CD4-positive, CD25-positive, alpha-beta regulatory T cell (primary cell): Measurements from ENCODE around the gene B9D2. TPM values are rescaled to one million over a fixed set of nuclear protein-coding genes. Genes with fewer than 3 reads are reported as not detected.
A peak's percentile ranks its signal among the peaks of the same experiment; 100 is the strongest.

ENCODE experiments used
- ATAC-seq, 2 donors: fragments of 150-1000 bp; cut with Tn5 transposase; one replicate each; pipeline ENCODE4 v1.10.0; 2021; ENCODE audit warnings: low read depth in 2 of 2, moderate number of reproducible peaks in 2 of 2, moderate library complexity in 1 of 2
- DNase-seq, 3 donors: peaks; one replicate each; pipeline versions ENCODE4 v3.0.0 to v3.0.0-alpha.2; 2012 to 2022; ENCODE audit warnings: mixed read lengths in 1 of 3
- H3K27ac ChIP-seq: one replicate; pipeline ENCODE4 v1.7.0; 2013; ENCODE audit warnings: mild to moderate bottlenecking, low read length; ENCODE audit not compliant: insufficient read depth, poor library complexity, severe bottlenecking
- H3K27me3 ChIP-seq: one replicate; pipeline ENCODE4 v1.7.0; 2013; ENCODE audit warnings: low read length; ENCODE audit not compliant: control insufficient read depth, insufficient read depth
- H3K36me3 ChIP-seq: one replicate; pipeline ENCODE4 v1.7.0; 2013; ENCODE audit warnings: mild to moderate bottlenecking, low read length, moderate library complexity; ENCODE audit not compliant: control insufficient read depth, insufficient read depth
- H3K4me1 ChIP-seq: 2 replicates; pipeline ENCODE4 v1.7.0; 2013; ENCODE audit warnings: mild to moderate bottlenecking, low read length; ENCODE audit not compliant: insufficient read depth, control insufficient read depth, poor library complexity, severe bottlenecking
- H3K4me3 ChIP-seq: one replicate; pipeline ENCODE4 v1.7.0; 2013; ENCODE audit warnings: low read depth, mild to moderate bottlenecking, low read length, moderate library complexity
- H3K9me3 ChIP-seq, 2 experiments: 1 replicate in 1 of 2; 2 replicates in 1 of 2; pipeline ENCODE4 v1.7.0; 2013; ENCODE audit warnings: low read length in 2 of 2, mild to moderate bottlenecking in 1 of 2, moderate library complexity in 1 of 2; ENCODE audit not compliant: control insufficient read depth in 2 of 2
- H3K27ac Mint-ChIP-seq, 3 donors: one replicate each; pipeline ENCODE4 v1.8.0; 2020 to 2022; ENCODE audit warnings: mild to moderate bottlenecking in 3 of 3, mixed read lengths in 3 of 3, moderate library complexity in 2 of 3
- H3K27me3 Mint-ChIP-seq: one replicate; pipeline ENCODE4 v1.8.0; 2022; ENCODE audit warnings: mild to moderate bottlenecking, mixed read lengths
- H3K36me3 Mint-ChIP-seq: one replicate; pipeline ENCODE4 v1.8.0; 2020; ENCODE audit warnings: mixed read lengths
- H3K4me1 Mint-ChIP-seq, 4 donors: one replicate each; pipeline ENCODE4 v1.8.0; 2020 to 2022; ENCODE audit warnings: mixed read lengths in 4 of 4, mild to moderate bottlenecking in 1 of 4
- H3K4me3 Mint-ChIP-seq, 4 donors: one replicate each; pipeline ENCODE4 v1.8.0; 2020 to 2022; ENCODE audit warnings: mild to moderate bottlenecking in 4 of 4, mixed read lengths in 4 of 4, moderate library complexity in 3 of 4
- H3K9me3 Mint-ChIP-seq, 7 donors: one replicate each; pipeline ENCODE4 v1.8.0; 2020 to 2022; ENCODE audit warnings: mixed read lengths in 7 of 7, mild to moderate bottlenecking in 3 of 7, moderate library complexity in 2 of 7
- polyA plus RNA-seq, 4 donors: library from polyadenylated mRNA; unstranded; fragments of 300-500 nt; fragmentation: Illumina TruSeq; gene quantifications; one replicate each; pipeline ENCODE4 v1.2.3, GENCODE V29; 2021
- total RNA-seq: library from RNA; stranded (reverse); gene quantifications from one replicate; pipeline ENCODE4 v1.2.3, GENCODE V29; 2022

The B9D2 gene
- total and polyA plus RNA-seq, 5 donors from 2014 or later, result 22.3 to 28.4 (median 24.2) TPM

- peak overlapping the region in 3 of 4 donors; percentile 12 to 84 (median 66) for H3K4me3 Mint-ChIP-seq
These were observed 32.8 kb downstream of the B9D2 start for GRCh38 chr19:41330946-41331678.

GRCh38 chr19:41330481-41330880, 33.5 kb downstream of the B9D2 start:
- peaks cover 19 to 63% (median 39%) of the 10 kb centered on the region in 4 donors for H3K4me1 Mint-ChIP-seq
- ATAC-seq, result no peak
- DNase-seq, result peak in 1 of 3 donors; percentile 39
- Histone ChIP-seq H3K27ac (peak overlapping the region; percentile 19), H3K36me3 (peaks cover 47% of the 10 kb centered on the region), H3K4me1 (peaks cover 57% of the 10 kb centered on the region), H3K4me3 (no peak overlapping the region), H3K9me3 (no peaks in the 10 kb centered on the region), H3K27me3 (no peaks in the 10 kb centered on the region)
- H3K27ac Mint-ChIP-seq, result peak overlapping the region; percentile 0 to 60 (median 59)
- H3K27me3 Mint-ChIP-seq, result peaks cover 4% of the 10 kb centered on the region
- peaks cover 0 to 2% (median 0%) of the 10 kb centered on the region in 7 donors for H3K9me3 Mint-ChIP-seq
- peak overlapping the region in 3 of 4 donors; percentile 31 to 72 (median 47) for H3K4me3 Mint-ChIP-seq
- peaks cover 32% of the 10 kb centered on the region for H3K36me3 Mint-ChIP-seq

More at GRCh38 chr19:41330946-41331678, 32.8 kb downstream of the B9D2 start:
- no peak overlapping the region for H3K4me3 ChIP-seq
- DNase-seq, result no peak
- H3K4me1 ChIP-seq, result peaks cover 54% of the 10 kb centered on the region
- peaks cover 32% of the 10 kb centered on the region for H3K36me3 Mint-ChIP-seq
- H3K9me3 Mint-ChIP-seq, result peaks cover 0 to 2% (median 0%) of the 10 kb centered on the region in 7 donors
- H3K36me3 ChIP-seq, result peaks cover 53% of the 10 kb centered on the region
- H3K27ac ChIP-seq, result no peak overlapping the region
- ATAC-seq, result no peak
- H3K27ac Mint-ChIP-seq, result peak overlapping the region in 2 of 3 donors; percentile 80 to 97
- H3K4me1 Mint-ChIP-seq, result peaks cover 19 to 64% (median 38%) of the 10 kb centered on the region in 4 donors
- peaks cover 4% of the 10 kb centered on the region for H3K27me3 Mint-ChIP-seq
- no peaks in the 10 kb centered on the region for H3K9me3 ChIP-seq
- no peaks in the 10 kb centered on the region for H3K27me3 ChIP-seq

GRCh38 chr19:41328842-41329225, 35.1 kb downstream of the B9D2 start:
- peak overlapping the region; percentile 85 for H3K27ac ChIP-seq
- Mint-ChIP-seq H3K4me1 (peaks cover 19 to 68% (median 43%) of the 10 kb centered on the region in 4 donors), H3K27ac (peak overlapping the region; percentile 69 to 96 (median 96)), H3K9me3 (peaks cover 0 to 2% (median 0%) of the 10 kb centered on the region in 7 donors), H3K27me3 (peaks cover 4% of the 10 kb centered on the region), H3K4me3 (peak overlapping the region; percentile 79 to 88 (median 88)), H3K36me3 (peaks cover 25% of the 10 kb centered on the region)
- H3K36me3 ChIP-seq, result peaks cover 39% of the 10 kb centered on the region
- no peak for DNase-seq
- ATAC-seq, result no peak
- H3K9me3 ChIP-seq, result no peaks in the 10 kb centered on the region
- no peaks in the 10 kb centered on the region for H3K27me3 ChIP-seq
- peaks cover 54% of the 10 kb centered on the region for H3K4me1 ChIP-seq
- peak overlapping the region; percentile 68 for H3K4me3 ChIP-seq

GRCh38 chr19:41328157-41328841, 35.6 kb downstream of the B9D2 start:
- no peaks in the 10 kb centered on the region for H3K27me3 ChIP-seq
- Mint-ChIP-seq H3K4me3 (peak overlapping the region; percentile 79 to 88 (median 88)), H3K27ac (peak overlapping the region; percentile 96 to 99 (median 96)), H3K4me1 (peaks cover 19 to 65% (median 43%) of the 10 kb centered on the region in 4 donors), H3K27me3 (peaks cover 4% of the 10 kb centered on the region), H3K36me3 (peaks cover 25% of the 10 kb centered on the region), H3K9me3 (peaks cover 0 to 2% (median 0%) of the 10 kb centered on the region in 7 donors)
- H3K4me1 ChIP-seq, result peaks cover 54% of the 10 kb centered on the region
- no peaks in the 10 kb centered on the region for H3K9me3 ChIP-seq
- H3K4me3 ChIP-seq, result peak overlapping the region; percentile 68
- peak overlapping the region; percentile 85 for H3K27ac ChIP-seq
- DNase-seq (peak in 2 of 3 donors; percentile 37 to 61), ATAC-seq (peak; percentile 12 to 32)
- H3K36me3 ChIP-seq, result peaks cover 34% of the 10 kb centered on the region

GRCh38 chr19:41327576-41328156, 36.3 kb downstream of the B9D2 start:
- Histone ChIP-seq H3K9me3 (no peaks in the 10 kb centered on the region), H3K27me3 (no peaks in the 10 kb centered on the region), H3K4me3 (peak overlapping the region; percentile 68), H3K36me3 (peaks cover 34% of the 10 kb centered on the region), H3K4me1 (peaks cover 54% of the 10 kb centered on the region), H3K27ac (peak overlapping the region; percentile 85)
- Mint-ChIP-seq H3K4me3 (peak overlapping the region; percentile 79 to 88 (median 88)), H3K4me1 (peaks cover 19 to 68% (median 43%) of the 10 kb centered on the region in 4 donors), H3K27me3 (peaks cover 4% of the 10 kb centered on the region), H3K36me3 (peaks cover 26% of the 10 kb centered on the region), H3K27ac (peak overlapping the region; percentile 96 to 99 (median 96)), H3K9me3 (peaks cover 0 to 2% (median 0%) of the 10 kb centered on the region in 7 donors)
- DNase-seq (peak; percentile 76 to 93 (median 82)), ATAC-seq (peak; percentile 66 to 67)

- H3K36me3 ChIP-seq, result peaks cover 30% of the 10 kb centered on the region
These were observed 36.8 kb downstream of the B9D2 start for GRCh38 chr19:41327076-41327575.

More at GRCh38 chr19:41327076-41327575, 36.8 kb downstream of the B9D2 start:
- Histone ChIP-seq H3K27me3 (no peaks in the 10 kb centered on the region), H3K4me1 (peaks cover 51% of the 10 kb centered on the region), H3K9me3 (no peaks in the 10 kb centered on the region), H3K27ac (peak overlapping the region; percentile 85), H3K4me3 (peak overlapping the region; percentile 31)
- Mint-ChIP-seq H3K4me3 (peak overlapping the region; percentile 66 to 84 (median 72)), H3K27me3 (peaks cover 4% of the 10 kb centered on the region), H3K9me3 (peaks cover 0 to 2% (median 0%) of the 10 kb centered on the region in 7 donors), H3K4me1 (peaks cover 19 to 64% (median 41%) of the 10 kb centered on the region in 4 donors), H3K36me3 (peaks cover 20% of the 10 kb centered on the region), H3K27ac (peak overlapping the region; percentile 85 to 97 (median 89))
- ATAC-seq, result no peak
- DNase-seq, result no peak
